Adrenal gland (tissue), 12 donors: ENCODE data around the gene PRKD1. TPM values are rescaled to one million over a fixed set of nuclear protein-coding genes. Genes with fewer than 3 reads are reported as not detected.

Experiments
- DNase-seq, 7 donors: peaks; one replicate each; pipeline ENCODE4 v3.0.0-alpha.2; 2019 to 2020
- H3K27ac ChIP-seq, 5 donors: fragments of 200-600 bp; sonication (generic) in 4 of 5; 1 replicate in 3 of 5; 2 replicates in 2 of 5; pipeline versions ENCODE4 v1.5.1 to v1.8.0; 2016 to 2020; ENCODE audit warnings: mild to moderate bottlenecking in 1 of 5
- H3K27me3 ChIP-seq: fragments of 200-600 bp; 2 replicates; pipeline ENCODE4 v1.8.0; 2021
- H3K36me3 ChIP-seq, 2 donors: fragments of 200-600 bp; replicated peaks in 1 of 2; 1 replicate in 1 of 2; 2 replicates in 1 of 2; pipeline versions ENCODE4 v1.5.1 to v1.8.0; 2018 to 2022
- H3K4me1 ChIP-seq, 2 donors: fragments of 200-600 bp; replicated peaks in 1 of 2; 1 replicate in 1 of 2; 2 replicates in 1 of 2; pipeline versions ENCODE4 v1.5.1 to v1.8.0; 2018 to 2021
- H3K4me3 ChIP-seq, 4 donors: fragments of 200-600 bp; sonication (generic) in 3 of 4; one replicate each; pipeline ENCODE4 v1.5.1; 2016 to 2018
- H3K9me3 ChIP-seq, 3 donors: fragments of 200-600 bp; sonication (generic) in 1 of 3; replicated peaks in 1 of 3; 1 replicate in 2 of 3; 2 replicates in 1 of 3; pipeline versions ENCODE4 v1.5.1 to v1.8.0; 2016 to 2021
- POLR2A ChIP-seq, 2 donors: fragments of 450-650 bp; IDR thresholded peaks; one replicate each; pipeline ENCODE4 v1.6.1; 2017; ENCODE audit warnings: antibody characterized with exemption in 2 of 2, mild to moderate bottlenecking in 2 of 2, moderate library complexity in 1 of 2
- WGBS, 4 donors: extraction: QIAGEN DNeasy Blood & Tissue Kit in 2 of 4; methylation state at CpG; one replicate each; pipeline versions ENCODE4 v1.1.5 to v1.1.7; 2013 to 2017; 5-methylcytosine and 5-hydroxymethylcytosine counted together
- intact Hi-C, 2 donors: fragments of 100-400 bp; cut with DNase I; formaldehyde crosslinking; loops; one replicate each; pipeline versions ENCODE4 v1.14.1 to v1.15.0; 2022 to 2023
- polyA plus RNA-seq, 3 donors: library from polyadenylated mRNA; stranded (reverse); fragments of 200-250 nt in 2 of 3; fragments of 350-450 nt in 1 of 3; fragmentation: Illumina TruSeq in 1 of 3; extraction: RNeasy Lipid Tissue Mini Kit (QIAGEN cat#74804) in 1 of 3; gene quantifications; one replicate each; pipeline ENCODE4 v1.2.3, GENCODE V29; 2013 to 2014
- total RNA-seq, 9 donors: library from RNA; depleted of rRNA in 4 of 9; stranded (reverse); fragments of >200 nt in 4 of 9; fragments of 120-200 nt in 1 of 9; fragmentation: NEBNext Ultra II Directional in 1 of 9; extraction: Animal tissue kit (Norgen Biotek cat#: 25700) in 1 of 9; gene quantifications; one replicate each; pipeline versions ENCODE4 v1.1.0 to v1.2.4, GENCODE V29; 2013 to 2023
- TF ChIP-seq, protein P1 (sequence below), 6 experiments: fragments of 450-650 bp in 4 of 6; fragments of 200-600 bp in 2 of 6; sonication (generic) in 1 of 6; IDR thresholded peaks; 1 replicate in 5 of 6; 2 replicates in 1 of 6; pipeline versions ENCODE4 v1.5.1 to v1.8.0; 2016 to 2021; ENCODE audit warnings: antibody characterized with exemption in 6 of 6, mild to moderate bottlenecking in 2 of 6, moderate library complexity in 1 of 6
- donor health status: healthy with polysubstance abuse.
- donor health status: Bipolar disorder and iron deficiency.
- donor health status: DM: yes; HTN: yes; CAD: no.
- donor health status: DM: no; HTN: no; CAD: no.
- donor health status: DM: no; HTN: no; CAD: no.
- donor health status: DM: yes; HTN: yes; CAD: no.

The PRKD1 gene
- total and polyA plus RNA-seq, 12 donors = 6.9 to 30.1 (median 22.0) TPM

- no peaks in the 10 kb centered on the region for H3K36me3 ChIP-seq
- TF ChIP-seq, protein P1, sequence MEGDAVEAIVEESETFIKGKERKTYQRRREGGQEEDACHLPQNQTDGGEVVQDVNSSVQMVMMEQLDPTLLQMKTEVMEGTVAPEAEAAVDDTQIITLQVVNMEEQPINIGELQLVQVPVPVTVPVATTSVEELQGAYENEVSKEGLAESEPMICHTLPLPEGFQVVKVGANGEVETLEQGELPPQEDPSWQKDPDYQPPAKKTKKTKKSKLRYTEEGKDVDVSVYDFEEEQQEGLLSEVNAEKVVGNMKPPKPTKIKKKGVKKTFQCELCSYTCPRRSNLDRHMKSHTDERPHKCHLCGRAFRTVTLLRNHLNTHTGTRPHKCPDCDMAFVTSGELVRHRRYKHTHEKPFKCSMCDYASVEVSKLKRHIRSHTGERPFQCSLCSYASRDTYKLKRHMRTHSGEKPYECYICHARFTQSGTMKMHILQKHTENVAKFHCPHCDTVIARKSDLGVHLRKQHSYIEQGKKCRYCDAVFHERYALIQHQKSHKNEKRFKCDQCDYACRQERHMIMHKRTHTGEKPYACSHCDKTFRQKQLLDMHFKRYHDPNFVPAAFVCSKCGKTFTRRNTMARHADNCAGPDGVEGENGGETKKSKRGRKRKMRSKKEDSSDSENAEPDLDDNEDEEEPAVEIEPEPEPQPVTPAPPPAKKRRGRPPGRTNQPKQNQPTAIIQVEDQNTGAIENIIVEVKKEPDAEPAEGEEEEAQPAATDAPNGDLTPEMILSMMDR (IDR thresholded peaks at IDR 0.05) = no peak
- no peak for TF ChIP-seq POLR2A (IDR thresholded peaks at IDR 0.05)
- no peak overlapping the region for H3K27ac ChIP-seq
- H3K4me1 ChIP-seq = peaks cover 14 to 22% of the 10 kb centered on the region in 2 donors
- intact Hi-C loops = no loop called here
- no peaks in the 10 kb centered on the region for H3K27me3 ChIP-seq
- peaks cover 0 to 10% (median 0%) of the 10 kb centered on the region in 3 donors for H3K9me3 ChIP-seq
- no peak overlapping the region for H3K4me3 ChIP-seq
- no peak for DNase-seq
These were observed 279.6 kb downstream of the PRKD1 start for GRCh38 chr14:29648045-29648444.

GRCh38 chr14:29645117-29645516 is 282.5 kb downstream of the PRKD1 start:
- intact Hi-C loops = no loop called here
- TF ChIP-seq, protein P1 (IDR thresholded peaks at IDR 0.05) = no peak
- TF ChIP-seq POLR2A (IDR thresholded peaks at IDR 0.05) = no peak
- peaks cover 0 to 10% (median 0%) of the 10 kb centered on the region in 3 donors for H3K9me3 ChIP-seq
- no peak overlapping the region for H3K4me3 ChIP-seq
- no peaks in the 10 kb centered on the region for H3K27me3 ChIP-seq
- peaks cover 3 to 13% of the 10 kb centered on the region in 2 donors for H3K4me1 ChIP-seq
- no peak for DNase-seq
- WGBS, 4 donors = 57 to 78% (median 64%) methylated on average over 1 of the region's 1 CpG
- peak overlapping the region in 1 of 5 donors; percentile 9 for H3K27ac ChIP-seq
- no peaks in the 10 kb centered on the region for H3K36me3 ChIP-seq

DNA sequence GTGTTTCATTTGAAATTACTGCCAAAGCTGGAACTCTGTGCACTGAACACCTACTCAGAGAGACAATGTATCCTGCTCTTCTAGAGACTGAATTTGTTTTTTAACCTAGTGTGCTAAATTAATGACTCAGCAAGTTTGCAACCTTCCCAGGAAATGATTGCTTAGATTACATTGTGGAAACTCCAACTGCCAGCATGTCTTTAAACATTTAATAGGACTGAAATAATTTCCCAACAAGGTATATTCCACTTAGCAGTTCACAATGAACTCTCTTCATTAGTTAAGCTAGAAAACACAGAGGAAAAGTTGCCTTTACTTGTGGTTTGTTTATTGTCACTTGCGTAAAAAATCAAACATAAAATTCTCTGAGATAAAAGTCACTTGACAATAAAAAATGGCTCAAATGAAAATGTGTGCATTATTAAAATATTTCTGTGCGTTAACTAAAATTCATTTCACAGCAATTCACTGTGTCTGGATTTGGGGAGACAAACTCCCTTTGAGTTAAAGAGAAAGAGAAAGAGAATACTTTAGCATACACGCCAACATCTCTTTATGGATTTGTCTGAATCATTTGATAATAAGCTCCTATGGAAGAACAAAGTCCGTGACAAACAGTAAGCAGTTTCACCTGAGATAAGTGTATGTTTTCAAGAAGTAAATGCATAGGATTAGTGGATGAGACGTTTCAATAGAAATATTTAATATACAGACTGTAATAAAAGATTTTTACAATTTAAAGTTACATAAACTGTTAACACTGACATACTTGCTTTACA is 284.0 kb downstream of the PRKD1 start:
- WGBS, 4 donors = 79 to 90% (median 86%) methylated on average over 5 of the region's 5 CpGs
- no peaks in the 10 kb centered on the region for H3K27me3 ChIP-seq
- no peak for TF ChIP-seq POLR2A (IDR thresholded peaks at IDR 0.05)
- DNase-seq = no peak
- peaks cover 0 to 10% (median 0%) of the 10 kb centered on the region in 3 donors for H3K9me3 ChIP-seq
- no peak overlapping the region for H3K4me3 ChIP-seq
- H3K4me1 ChIP-seq = peaks cover 0 to 9% of the 10 kb centered on the region in 2 donors
- H3K36me3 ChIP-seq = no peaks in the 10 kb centered on the region
- intact Hi-C loops = no loop called here
- no peak overlapping the region for H3K27ac ChIP-seq

DNA sequence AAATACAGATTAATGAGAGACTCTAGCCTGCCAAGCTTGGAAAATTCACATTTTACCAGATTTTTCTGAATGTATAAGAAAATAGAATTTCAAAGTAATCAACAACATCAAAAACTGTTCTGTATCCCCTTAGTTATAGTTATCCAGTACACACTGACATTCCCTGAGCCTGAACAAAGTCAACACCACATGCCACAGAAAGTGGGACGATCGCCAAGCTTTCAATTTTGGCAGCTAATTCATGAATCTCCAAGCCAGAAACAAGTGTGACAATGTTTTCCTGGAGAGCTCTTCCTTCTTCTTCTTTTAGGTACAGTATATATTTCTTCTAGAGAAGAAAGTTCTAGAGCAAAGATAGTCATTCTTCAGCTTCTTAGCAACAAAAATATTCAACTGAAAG is 290.2 kb downstream of the PRKD1 start:
- Histone ChIP-seq H3K27ac (no peak overlapping the region), H3K4me1 (peaks cover 6 to 9% of the 10 kb centered on the region in 2 donors), H3K4me3 (no peak overlapping the region), H3K9me3 (no peaks in the 10 kb centered on the region), H3K27me3 (no peaks in the 10 kb centered on the region), H3K36me3 (no peaks in the 10 kb centered on the region)
- intact Hi-C loops = no loop called here
- peak; percentile 66 to 91 (median 78) for DNase-seq
- TF ChIP-seq POLR2A (IDR thresholded peaks at IDR 0.05) = no peak
- TF ChIP-seq, protein P1 (IDR thresholded peaks at IDR 0.05) = no peak
- WGBS, 4 donors = 7 to 17% (median 13%) methylated on average over 2 of the region's 2 CpGs

- H3K4me1 ChIP-seq = peaks cover 6 to 9% of the 10 kb centered on the region in 2 donors
- 66 to 78% (median 74%) methylated on average over 3 of the region's 3 CpGs for WGBS, 4 donors
- H3K36me3 ChIP-seq = no peaks in the 10 kb centered on the region
- no peaks in the 10 kb centered on the region for H3K9me3 ChIP-seq
- intact Hi-C loops = no loop called here
- H3K27me3 ChIP-seq = no peaks in the 10 kb centered on the region
- no peak overlapping the region for H3K27ac ChIP-seq
- no peak overlapping the region for H3K4me3 ChIP-seq
- TF ChIP-seq, protein P1 (IDR thresholded peaks at IDR 0.05) = no peak
- TF ChIP-seq POLR2A (IDR thresholded peaks at IDR 0.05) = no peak
- DNase-seq = no peak
These were observed 290.8 kb downstream of the PRKD1 start for GRCh38 chr14:29636870-29637269.
